ENCODE results near the gene SKA2.

DNA sequence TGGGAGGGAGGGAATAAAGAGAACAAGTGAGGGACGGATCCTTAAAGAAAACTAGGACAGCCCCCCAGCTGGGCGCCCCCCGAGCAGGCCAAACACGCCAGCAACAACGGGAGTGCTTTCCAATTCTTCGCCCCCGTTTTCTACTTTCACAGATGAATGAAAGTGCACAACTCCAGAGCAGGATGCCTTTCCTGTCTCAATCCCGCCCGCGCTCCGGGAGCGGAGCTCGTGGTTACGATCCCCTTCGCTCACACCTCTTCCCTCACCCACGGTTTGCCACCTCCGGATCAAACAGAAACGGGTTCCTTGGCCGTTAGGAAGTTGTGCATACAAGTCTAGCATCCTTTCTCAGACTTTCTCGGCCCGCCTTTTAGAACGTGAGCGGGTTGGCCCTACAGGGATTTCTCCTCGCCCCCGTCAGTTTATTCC lies 680 bp downstream of the SKA2 start:
- TF ChIP-seq POLR2A (IDR thresholded peaks at IDR 0.05) (no peak), CTCF (IDR thresholded peaks at IDR 0.05) (no peak)
